C4-2B (cell line): ENCODE data around the gene HS6ST3.
"Not testable (repeated sequence)": the region's sequence is repeated elsewhere in the genome, so short reads cannot be mapped to it uniquely, and the experiment has no call there.

Experiments
- H3K27ac ChIP-seq: fragments of 450-650 bp; 2 replicates; pipeline ENCODE4 v1.5.1; 2017
- ZFX ChIP-seq: fragments of 450-650 bp; IDR thresholded peaks from 2 replicates; pipeline ENCODE4 v1.6.1; 2017
- TF ChIP-seq, protein P1 (sequence below): fragments of 450-650 bp; conservative IDR thresholded peaks from 2 replicates; pipeline ENCODE4 v1.5.1; 2017; ENCODE audit warnings: mild to moderate bottlenecking

HS6ST3 gene

DNA sequence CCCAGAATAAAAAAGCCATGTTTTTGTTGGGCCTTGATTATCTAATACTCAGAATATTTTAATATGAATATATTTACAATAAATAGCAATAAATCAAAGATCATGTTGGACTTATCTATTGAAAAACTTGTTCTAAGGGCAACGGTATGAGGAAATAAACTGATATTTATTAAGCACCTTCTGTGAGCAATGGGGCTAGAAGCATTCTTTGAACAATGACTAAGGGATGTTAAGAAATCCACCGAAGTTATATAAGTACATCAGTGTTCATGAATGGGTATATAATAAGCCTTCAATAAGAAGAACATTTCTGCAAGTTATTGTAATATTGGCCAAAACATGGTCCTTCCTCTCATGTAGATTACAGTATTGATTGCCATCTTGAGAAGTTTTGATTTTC lies 682.5 kb downstream of the HS6ST3 start:
- H3K27ac ChIP-seq, result no peak overlapping the region
- no peak for TF ChIP-seq ZFX
- TF ChIP-seq, protein P1, sequence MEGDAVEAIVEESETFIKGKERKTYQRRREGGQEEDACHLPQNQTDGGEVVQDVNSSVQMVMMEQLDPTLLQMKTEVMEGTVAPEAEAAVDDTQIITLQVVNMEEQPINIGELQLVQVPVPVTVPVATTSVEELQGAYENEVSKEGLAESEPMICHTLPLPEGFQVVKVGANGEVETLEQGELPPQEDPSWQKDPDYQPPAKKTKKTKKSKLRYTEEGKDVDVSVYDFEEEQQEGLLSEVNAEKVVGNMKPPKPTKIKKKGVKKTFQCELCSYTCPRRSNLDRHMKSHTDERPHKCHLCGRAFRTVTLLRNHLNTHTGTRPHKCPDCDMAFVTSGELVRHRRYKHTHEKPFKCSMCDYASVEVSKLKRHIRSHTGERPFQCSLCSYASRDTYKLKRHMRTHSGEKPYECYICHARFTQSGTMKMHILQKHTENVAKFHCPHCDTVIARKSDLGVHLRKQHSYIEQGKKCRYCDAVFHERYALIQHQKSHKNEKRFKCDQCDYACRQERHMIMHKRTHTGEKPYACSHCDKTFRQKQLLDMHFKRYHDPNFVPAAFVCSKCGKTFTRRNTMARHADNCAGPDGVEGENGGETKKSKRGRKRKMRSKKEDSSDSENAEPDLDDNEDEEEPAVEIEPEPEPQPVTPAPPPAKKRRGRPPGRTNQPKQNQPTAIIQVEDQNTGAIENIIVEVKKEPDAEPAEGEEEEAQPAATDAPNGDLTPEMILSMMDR, result no peak

DNA sequence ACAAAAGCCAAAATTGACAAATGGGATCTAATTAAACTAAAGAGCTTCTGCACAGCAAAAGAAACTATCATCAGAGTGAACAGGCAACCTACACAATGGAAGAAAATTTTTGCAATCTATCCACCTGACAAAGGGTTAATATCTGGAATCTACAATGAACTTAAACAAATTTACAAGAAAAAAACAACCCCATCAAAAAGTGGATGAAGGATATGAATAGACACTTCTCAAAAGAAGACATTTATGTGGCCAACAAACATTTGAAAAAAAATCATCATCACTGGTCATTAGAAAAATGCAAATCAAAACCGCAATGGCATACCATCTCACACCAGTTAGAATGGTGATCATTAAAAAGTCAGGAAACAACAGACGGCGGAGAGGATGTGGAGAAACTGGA lies 688.4 kb downstream of the HS6ST3 start:
- not testable (repeated sequence) for H3K27ac ChIP-seq

DNA sequence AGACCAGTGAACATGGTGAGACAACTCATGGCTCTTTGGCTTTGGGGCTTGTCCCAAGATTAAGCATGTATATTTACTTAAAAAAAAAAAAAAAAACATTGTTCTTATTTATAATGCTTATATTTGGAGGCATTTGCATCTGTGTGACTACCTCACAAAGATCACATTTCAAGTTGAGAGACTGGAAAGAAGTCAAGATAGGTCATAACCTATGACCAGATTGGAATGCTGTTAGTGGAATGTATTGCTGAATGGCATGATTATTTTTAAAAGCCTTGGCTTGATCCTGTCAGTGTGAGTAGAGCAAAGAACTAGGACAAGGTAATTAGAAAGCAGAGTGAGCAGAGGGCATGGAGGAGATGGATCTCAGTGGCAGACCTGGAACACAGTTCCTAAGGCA lies 689.8 kb downstream of the HS6ST3 start:
- H3K27ac ChIP-seq, result no peak overlapping the region
- TF ChIP-seq ZFX, result no peak
- TF ChIP-seq, protein P1, result no peak

DNA sequence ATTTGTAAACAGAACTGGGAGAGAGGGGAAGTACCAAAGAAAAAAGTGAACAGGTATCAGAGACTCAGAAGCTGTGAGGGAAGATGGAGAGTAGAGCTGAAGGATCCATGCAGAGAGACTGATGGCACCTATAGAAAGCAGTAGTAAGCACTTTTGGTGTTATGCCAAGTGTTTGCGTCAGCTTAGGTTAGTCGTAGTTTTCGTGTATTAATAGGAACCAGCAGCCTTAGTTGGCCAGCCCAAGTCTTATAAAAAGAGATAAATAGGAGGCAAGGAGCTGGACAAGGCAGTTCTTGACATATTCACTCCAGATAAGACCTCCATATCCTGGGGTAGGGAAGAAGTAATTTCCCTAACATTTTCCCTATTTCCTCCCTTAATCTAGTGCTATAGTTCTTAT lies 690.2 kb downstream of the HS6ST3 start:
- H3K27ac ChIP-seq, result no peak overlapping the region
- TF ChIP-seq, protein P1, result no peak
- no peak for TF ChIP-seq ZFX

DNA sequence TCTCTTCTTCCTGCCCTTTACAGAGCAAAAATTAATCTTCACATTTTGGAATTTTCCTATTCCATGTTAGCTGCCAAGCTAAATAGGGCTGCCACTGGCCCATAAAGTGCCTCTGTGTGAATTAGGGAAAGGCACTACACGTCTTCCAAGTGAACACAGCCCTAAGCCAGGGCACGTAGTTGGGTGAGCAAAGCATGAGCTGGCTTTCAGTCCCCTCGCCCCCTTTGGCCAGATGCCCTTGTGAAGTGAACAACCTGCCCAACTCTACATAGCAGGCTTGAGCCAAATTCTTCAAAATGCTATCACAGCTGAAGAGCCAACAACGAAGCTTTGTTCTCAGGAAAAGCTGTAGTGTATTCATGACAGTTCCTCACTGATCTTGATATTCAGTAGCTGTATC lies 691.2 kb downstream of the HS6ST3 start:
- TF ChIP-seq ZFX, result no peak
- TF ChIP-seq, protein P1, result no peak
- no peak overlapping the region for H3K27ac ChIP-seq

DNA sequence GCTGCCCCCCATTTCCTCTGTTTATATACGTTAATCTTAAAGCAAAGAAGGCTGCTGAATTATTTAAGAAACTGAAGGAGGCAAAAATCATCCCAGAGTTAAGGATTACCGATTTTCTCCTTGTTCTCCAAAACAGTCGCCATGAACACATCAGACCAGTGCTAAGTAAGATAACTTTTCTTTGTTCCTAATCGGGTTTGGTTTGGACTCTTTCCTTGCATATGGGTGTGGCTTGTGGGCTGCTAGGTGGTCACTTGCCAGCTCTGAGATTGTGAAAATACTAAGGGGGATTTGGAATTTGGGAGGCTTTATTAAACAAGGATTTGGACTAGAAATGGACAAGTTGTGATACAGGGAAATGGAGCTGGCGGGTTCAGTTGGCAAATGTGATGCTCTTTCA lies 692.3 kb downstream of the HS6ST3 start:
- no peak for TF ChIP-seq ZFX
- TF ChIP-seq, protein P1, result no peak
- no peak overlapping the region for H3K27ac ChIP-seq

DNA sequence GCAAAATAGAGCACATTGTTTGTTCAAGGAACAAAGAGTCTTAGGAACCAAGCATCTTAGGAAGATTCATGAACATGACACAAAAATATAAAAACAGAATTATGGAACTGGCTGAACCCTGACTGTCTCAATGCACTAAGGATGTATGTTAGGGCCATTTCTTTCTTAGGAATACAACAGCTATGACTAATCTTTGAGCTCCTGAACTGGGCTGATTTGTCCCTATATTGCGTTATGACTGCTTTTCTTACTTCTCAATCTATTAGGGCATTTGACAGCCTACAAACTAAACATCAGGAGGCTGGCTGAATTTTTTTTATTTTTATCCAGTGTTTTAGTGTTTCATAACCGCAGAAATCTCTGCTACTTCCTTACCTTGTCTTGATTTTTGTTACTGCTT lies 693.1 kb downstream of the HS6ST3 start:
- no peak for TF ChIP-seq ZFX
- TF ChIP-seq, protein P1, result no peak
- no peak overlapping the region for H3K27ac ChIP-seq

DNA sequence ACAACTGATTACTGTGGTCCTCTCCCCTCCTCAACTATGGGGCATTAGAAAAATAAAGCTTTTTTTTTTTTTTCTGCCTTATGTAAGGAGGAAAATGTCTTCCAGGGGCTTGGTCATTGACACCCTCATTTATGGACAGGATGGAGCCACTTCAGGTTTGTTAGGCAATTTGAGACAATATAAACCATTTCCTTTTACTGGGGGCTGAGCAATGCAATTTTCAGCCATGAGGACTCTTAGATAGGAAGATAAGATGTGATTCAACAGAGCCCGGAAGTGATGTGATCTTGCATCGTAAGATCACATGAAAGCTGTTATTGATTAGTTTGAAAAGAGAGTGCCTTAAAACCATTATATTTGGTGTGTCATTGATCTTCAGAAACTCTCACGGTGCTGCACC lies 693.6 kb downstream of the HS6ST3 start:
- no peak overlapping the region for H3K27ac ChIP-seq
- no peak for TF ChIP-seq ZFX
- TF ChIP-seq, protein P1, result no peak
